ENCODE data around the gene LRRC75A.
"Not testable (repeated sequence)": the region's sequence is repeated elsewhere in the genome, so short reads cannot be mapped to it uniquely, and the experiment has no call there.

Gene LRRC75A

DNA sequence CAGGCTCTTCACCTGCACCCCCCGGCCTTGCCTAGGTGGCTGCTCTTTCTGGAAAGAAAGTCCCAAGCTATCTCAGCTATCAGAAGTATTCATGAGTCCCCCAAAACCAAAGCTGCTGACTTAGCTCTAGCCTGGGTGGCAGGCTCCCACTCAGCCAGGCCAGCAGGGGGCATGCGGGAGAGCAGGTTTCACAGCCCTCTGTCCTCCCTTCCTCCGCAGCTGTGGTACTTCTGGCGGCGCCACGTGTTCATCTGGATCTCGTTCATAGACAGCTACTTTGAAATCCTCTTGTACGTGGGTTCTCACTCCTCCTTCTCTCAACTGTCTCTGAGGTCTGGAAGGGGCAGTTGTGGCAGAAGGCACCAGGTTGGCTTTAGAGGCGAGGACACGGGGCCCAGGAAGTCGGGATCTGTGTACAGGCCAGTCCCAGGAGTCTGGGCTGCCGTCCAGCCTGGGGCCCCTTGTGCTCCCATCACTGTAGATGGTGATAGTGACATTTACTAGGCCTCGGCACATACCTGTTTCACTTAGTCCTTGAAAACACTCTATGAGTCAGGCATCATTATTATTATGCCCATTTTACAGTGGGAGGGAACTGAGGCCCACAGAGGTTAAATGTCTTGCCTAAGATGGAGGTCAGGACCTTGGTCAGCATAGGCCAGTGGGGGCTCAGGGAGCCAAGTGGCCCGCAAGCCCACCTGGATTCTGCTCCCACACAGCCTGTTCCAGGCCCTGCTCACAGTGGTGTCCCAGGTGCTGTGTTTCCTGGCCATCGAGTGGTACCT lies 63.7 kb downstream of the LRRC75A start:
- DNase-seq = no peak

DNA sequence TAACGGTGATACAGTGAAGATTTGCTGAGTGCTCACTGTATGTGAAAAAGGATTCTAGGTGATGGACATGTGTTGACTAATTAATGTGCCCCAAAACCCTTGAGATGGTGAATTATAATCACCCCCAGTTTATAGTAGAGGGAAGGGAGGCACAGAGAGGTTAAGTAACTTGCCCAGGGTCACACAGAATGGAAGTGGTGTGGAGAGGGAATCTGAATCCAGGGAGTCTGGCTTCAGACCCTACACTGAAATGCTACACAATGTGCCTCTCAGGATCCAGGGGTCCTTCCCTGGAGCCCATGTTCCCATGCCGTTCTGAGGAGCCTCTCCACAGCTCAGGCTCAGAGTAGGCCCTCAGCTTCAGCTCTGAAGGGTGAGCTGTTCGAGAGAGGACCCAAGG lies 65.0 kb downstream of the LRRC75A start:
- no peak for DNase-seq

DNA sequence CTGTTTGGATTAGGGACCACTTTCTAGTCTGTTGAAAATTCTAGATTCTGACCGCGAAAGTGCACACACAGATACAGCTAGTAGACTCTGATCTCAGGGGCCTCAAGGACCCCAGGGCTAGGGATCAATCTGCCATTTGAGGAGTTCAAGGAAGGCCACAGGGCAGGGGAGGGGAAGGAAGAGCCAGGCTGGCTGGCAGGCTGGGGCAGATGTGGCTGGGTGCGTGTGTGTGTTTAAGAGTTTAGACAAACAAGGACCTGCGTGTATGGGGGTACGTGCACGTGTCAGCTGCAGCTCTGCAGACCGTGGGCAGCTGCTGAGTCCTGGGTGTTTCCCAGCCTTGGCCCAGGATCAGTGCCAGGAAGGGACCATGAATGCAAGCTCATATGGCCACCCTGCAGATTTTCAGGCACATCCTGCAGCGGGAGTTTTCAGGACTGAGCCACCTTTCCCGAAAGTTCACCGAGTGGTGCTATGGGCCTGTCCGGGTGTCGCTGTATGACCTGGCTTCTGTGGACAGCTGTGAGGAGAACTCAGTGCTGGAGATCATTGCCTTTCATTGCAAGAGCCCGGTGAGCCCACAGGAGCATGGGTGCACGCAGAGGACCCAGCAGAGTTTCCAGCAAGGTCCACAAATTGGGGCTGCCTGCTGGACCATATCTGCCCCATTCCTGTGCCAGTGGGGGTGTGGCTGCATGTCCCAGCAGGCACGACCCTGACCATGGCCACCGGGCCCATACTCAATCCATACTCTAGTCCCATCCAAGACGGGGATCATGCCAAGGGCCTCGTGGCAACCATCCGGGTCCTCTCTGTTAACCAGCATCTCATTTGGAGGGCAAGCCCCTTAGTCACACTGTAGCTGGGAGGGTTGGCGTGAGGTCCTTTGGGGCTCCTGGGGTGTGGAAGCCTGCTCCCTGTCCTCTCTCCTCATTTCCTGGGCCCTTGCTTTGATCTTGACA lies 66.0 kb downstream of the LRRC75A start:
- no peak for DNase-seq

DNA sequence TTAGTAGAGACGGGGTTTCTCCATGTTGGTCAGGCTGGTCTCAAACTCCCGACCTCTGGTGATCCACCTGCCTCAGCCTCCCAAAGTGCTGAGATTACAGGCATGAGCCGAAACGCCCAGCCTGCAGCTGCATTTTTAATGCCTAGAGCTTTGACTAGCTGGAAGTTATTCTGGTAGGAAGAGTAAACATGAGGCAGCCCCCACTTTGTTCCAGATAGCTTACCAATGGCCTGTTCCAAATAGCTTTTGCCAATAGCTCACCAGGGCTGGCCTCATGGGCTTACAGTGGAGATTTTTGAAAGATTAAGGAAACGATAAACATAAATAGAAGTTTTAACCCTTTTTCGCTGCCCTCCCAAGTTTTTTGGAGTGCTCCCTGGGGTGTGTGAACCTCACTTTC lies 66.8 kb downstream of the LRRC75A start:
- DNase-seq = no peak

DNA sequence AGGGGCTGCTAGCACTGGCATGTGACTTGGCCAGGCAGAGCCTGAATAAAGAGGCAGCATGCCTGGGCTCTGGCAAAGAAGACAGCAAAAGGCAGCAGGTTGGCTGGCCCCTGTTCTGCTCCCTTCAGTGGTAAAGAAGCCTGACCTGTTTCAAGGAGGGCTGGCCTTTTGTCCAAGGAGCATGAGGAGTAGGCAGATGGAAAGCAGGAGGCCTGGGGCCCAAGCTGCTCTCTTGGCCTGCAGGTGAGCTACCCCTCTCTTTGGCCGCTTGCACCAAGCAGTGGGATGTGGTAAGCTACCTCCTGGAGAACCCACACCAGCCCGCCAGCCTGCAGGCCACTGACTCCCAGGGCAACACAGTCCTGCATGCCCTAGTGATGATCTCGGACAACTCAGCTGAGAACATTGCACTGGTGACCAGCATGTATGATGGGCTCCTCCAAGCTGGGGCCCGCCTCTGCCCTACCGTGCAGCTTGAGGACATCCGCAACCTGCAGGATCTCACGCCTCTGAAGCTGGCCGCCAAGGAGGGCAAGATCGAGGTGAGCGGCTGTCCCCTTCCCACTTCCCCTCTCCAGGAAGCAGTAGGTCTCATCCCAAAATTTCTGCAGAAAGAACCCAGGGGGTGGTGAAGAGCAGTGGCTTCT lies 68.6 kb downstream of the LRRC75A start:
- no peak for DNase-seq

DNA sequence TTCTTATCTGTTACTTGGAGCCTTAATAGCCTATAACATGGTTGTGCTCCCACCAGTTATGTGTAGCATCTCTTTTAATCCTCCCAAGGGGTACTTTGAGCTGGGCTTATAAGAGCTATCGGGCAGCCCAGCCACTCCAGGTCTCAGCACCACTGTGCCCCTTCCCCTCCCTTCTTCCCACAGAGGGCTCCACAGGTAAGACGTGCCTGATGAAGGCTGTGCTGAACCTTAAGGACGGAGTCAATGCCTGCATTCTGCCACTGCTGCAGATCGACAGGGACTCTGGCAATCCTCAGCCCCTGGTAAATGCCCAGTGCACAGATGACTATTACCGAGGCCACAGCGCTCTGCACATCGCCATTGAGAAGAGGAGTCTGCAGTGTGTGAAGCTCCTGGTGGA lies 69.6 kb downstream of the LRRC75A start:
- DNase-seq = no peak

DNA sequence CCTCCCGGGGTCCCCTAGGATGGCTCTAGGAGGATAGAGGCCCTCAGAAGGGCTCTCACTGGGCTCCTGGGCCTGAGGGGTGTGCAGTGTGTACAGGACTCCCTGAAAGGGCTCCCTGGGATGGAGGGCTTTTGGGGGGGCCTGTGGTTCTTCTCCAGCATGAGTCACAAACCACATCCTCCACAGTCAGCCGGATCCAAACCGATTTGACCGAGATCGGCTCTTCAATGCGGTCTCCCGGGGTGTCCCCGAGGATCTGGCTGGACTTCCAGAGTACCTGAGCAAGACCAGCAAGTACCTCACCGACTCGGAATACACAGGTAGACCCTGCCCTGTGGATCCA lies 72.1 kb downstream of the LRRC75A start:
- no peak for DNase-seq

DNA sequence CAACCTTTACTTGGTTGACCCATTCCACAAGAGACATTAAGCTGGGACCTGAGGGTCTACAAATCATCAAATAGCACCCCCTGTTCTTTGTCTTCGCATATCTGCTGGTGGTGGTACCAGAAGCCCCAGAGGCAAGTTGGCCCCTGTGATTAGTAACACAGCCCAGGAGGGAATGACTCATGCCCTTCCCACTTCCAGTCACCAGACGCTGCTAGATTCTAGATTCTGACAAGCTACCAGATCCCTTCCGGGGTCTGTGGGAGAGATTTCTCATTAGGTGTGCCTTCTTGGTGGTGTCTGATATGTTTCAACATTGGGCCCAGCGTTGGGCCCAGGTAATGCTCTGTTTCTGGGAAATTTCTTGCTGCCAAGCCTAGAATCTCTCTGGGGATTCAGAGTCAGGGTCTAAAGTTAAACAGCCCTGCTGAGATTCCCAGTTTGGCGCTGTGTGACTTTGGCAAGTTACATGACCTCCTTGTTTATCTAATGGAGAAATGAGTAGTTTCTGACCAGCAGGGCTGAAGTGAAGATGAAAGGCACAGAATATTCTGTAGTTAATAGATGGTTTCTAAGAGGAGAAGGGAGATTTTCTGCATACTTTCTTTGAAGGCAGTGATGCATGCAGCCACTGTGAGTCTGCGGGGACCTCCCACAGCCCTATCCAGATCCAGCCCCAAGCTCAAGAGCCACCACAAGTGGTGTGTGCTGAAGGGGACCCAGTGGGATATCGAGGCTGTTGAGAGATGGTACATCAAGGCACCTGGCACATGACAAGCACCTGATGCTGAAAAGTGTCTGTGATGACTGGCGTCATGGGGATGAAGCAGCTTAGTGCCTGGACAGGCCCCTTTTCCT lies 72.7 kb downstream of the LRRC75A start:
- no peak for DNase-seq

DNA sequence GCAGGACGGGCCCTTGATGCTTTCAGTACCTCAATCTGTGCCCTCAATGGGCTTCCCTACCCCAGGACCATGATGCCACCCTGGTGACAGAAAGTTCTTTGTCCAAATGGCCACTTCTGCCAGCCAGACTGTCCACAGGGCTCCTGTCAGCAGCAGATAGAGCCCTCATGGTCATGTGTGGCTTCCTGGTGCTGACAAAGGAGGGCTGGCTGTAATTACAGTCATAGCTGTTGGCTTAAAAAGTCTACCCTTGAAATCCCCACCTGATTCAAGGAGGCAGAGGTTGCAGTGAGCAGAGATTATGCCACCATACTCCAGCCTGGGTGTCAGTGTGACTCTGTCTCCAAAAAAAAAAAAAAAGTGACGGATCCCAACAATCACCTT lies 73.3 kb downstream of the LRRC75A start:
- DNase-seq = no peak

DNA sequence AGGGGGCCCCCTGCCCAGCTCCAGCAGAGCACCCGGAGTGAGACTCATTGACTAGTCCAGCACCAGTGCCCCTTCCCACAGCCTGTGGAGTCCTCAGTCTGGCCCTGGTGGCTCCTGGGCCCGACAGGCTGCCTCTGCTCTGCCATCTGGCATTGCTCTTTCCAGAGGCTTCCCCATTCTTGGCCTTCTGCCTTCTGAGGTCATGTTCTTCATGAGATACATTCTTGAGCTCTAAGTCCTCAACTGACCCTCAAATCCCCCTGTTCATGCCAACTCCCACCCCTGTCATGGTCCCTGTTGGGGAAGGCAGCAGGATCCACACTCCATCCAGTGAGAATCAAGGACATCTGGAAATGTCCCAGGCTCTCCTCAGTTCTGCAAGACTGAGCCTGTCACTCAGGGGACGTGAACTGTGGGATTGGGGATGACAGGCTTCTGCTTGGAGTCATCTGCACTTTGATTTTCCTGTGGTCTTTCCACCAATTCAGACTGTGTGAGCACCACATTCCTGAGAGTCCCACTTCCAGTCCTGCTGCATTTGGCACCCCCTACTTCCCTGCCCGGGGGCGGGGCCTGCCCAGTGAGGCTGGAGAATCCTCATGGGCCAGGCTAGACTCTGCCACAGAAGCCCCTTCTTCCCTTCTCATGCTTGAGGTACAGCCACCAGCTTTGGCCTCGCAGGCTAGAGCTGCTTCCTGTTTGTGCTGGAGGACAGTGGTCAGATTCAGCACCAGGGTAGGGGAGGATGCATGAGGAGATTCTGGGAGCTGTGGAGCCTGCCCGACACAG lies 73.9 kb downstream of the LRRC75A start:
- peak; percentile 61 for DNase-seq

DNA sequence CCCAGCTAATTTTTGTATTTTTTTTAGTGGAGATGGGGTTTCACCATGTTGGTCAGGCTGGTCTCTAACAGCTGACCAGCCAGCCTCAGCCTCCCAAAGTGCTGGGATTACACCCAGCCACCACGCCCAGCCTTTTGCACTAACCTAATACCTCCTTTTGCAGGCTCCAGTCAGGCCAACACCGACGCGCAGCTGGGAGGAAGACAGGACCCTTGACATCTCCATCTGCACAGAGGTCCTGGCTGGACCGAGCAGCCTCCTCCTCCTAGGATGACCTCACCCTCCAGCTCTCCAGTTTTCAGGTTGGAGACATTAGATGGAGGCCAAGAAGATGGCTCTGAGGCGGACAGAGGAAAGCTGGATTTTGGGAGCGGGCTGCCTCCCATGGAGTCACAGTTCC lies 74.6 kb downstream of the LRRC75A start:
- DNase-seq = no peak

DNA sequence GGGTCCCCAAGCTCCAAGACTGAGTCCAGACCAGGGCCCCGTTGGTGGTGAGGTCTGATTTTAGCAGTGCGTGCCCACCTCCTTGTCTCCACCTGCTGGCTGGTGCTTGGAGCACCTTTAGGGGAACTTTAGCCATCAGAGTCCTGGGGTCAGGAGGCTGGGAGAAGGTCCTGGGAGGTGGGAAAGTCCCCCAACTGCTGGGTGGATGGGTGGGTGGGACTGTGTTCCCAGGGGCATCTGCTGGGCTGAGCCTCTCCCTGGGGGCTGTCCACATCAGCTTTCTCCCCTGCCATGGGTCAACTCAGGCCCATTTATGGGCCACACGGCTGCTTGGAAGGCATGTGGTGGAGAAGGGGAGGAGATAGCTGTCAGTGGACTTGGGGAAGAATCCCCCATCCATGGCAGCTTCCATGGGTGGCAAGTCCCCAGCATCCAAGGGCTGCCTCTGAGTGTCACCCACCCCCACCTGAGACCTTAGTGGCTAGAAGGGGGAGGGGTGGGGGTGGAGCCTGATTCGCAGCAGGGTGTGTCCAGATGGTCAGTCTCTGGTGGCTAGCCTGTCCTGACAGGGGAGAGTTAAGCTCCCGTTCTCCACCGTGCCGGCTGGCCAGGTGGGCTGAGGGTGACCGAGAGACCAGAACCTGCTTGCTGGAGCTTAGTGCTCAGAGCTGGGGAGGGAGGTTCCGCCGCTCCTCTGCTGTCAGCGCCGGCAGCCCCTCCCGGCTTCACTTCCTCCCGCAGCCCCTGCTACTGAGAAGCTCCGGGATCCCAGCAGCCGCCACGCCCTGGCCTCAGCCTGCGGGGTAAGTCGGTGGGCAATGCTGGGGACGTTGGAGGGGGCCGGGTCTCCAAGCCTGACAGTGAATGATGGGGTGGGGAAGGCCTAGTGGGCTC lies 76.7 kb downstream of the LRRC75A start, which contains the start of gene TRPV2:
TSS of gene TRPV2 (plus strand) at position 541 of the 894 bp plus-strand sequence. CDS start 2,098 bp downstream, outside the sequence.
- peak; percentile 29 for DNase-seq

DNA sequence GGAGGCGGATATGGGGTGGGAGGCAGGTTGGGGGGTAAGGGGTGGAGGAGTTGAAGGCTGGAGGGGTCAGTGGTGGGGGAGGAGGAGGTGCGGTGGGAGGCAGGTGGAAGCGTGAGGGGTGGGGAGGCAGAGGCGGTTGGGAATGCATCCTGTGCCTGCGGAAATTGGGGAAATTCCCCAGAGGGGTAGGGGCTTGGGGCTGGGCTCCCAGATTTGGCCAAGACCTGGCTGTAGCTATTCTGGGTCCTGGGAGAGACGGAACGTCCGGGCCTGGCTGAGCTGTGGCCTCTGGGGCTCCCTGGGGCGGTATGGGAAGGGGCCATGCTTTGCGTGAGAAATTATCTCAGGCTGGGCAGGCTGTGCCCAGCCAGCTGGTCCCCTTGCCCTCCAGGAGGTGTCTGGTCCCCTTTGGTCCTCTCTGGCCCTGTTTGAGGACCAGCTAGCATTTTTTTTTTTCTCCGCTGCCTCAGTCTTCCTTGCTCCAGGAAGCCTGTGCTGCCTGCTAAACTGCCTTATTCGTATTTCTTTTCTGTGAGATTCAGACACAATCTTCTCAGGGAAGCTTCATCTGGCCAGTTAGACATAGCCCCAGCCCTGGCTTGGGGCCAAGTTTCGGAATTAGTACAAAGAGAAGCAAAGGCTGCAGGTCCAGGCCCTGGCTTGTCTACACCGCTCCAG lies 83.9 kb downstream of the LRRC75A start:
- DNase-seq = peak; percentile 50

DNA sequence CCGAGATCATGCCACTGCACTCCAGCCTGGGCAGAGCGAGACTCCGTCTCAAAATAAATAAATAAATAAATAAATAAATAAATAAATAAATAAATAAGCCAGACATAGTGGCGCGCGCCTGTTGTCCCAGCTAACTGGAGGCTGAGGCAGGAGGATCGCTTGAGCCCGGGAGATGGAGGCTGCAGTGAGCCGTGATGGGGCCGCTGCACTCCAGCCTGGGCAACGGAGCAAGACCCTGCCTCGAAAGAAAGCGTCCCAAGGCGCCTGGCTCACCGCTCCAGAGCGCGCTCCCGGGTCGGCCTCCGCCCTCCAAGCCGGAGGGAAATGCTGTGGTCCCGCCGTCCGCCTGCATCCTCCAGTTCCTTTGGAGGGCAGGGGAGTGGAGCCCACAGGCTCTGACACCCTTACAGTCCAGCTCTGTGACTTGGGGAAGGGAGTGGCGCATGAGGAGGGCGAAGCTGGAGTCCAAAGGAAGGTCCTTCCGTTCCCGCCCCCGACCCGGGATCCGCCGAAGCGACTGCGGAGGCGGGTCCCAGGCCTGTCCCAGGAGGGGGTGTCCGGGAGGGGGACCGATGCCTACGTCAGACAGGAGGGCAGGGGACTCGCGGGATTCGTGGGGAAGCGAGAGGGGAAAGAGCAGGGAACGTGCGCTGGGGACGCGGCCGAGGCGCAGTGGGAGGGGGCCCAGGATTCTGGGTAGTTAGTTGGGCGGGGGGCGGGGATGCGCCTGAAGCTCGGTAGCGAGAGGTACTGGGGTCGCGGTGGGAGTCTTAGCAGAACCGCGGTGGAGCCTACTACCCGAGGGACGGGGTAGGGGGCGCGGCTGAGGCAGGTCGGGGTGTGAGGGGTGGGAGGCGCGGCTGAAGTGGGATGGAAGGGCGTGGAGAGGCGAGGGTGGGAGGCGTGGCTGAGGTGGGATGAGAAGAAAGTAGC lies 85.0 kb downstream of the LRRC75A start:
- peak; percentile 79 for DNase-seq

DNA sequence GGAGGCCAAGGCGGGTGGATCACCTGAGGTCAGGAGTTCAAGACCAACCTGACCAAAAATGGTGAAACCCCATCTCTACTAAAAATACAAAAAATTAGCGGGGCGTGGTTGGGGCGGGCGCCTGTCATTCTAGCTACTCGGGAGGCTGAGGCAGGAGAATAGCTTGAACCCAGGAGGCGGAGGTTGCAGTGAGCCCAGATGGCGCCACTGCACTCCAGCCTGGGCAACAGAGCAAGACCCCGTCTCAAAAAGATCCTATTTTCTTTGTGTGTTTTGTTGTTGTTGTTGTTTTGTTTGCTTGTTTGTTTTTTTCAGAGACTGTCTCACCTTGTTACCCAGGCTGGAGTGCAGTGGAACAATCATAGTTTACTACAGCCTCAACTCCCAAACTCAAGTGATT lies 88.1 kb downstream of the LRRC75A start:
- DNase-seq = not testable (repeated sequence)

DNA sequence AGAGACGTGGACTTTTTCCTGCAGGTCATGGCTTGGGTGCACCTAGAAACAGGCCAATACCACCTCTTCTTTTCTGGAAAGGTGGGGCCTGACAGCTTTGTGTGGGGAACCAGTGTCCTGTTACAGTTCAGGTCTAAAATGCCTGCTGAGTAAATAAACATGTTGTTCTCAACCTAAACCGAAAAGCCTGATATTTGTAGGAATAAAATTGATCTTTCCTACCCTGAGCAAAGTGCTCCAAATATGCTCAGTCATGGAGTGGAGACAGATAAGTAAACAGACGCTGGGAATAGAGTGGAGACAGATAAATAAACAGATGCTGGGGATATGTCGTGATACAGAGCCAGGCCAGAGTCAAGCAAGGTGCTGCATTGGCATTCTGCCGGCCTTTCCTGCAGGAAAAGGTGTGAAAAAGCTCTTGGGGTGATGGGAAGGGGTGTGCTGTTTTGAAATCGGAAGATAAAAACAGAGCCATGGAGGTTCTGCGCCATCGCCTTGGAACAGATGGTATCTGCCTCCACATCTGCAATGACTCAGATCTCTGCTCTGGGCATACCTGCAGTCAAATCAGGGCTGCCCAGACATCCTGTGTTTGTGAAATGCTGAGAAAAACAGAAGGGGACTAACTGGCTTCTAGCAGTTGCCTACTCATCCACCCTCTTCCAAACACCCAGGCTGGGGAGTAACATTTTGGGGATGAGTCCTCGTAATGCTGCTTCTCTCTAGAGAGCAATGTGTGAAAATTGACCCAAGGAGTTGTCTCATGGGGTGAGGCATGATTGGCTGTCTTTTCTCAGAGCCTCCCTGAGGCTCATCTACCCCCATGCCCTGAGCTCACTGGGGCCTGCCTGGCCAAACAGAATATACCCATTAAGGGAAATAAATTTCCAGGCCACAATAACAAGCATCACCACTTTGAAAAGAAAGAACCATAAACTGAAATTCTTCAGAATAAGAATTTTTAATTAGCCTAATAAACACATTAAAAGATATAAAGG lies 93.4 kb downstream of the LRRC75A start:
- DNase-seq = no peak

DNA sequence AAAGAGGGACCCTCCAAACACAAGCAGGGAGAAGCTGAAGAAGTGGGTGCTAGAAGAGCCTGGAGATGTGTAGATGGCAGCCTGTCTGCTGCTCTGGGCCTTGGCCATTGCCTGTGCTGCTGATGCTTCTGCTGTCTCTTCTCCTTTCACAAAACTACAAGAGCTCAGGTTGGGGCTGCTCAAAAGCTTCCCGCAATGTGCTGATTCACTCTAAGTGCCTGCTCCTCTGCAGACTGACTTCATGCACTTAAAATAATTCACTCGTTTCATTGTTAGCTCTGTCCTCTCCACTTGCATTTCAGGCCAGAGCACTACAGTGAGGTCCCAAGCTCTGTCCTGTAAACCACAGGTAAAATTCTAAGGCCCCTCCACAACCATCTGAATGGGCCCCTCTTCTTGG lies 95.3 kb downstream of the LRRC75A start:
- DNase-seq = not testable (repeated sequence)
